ENCODE results near the gene SLC46A3. TPM values are rescaled to one million over a fixed set of nuclear protein-coding genes. Genes with fewer than 3 reads are reported as not detected.

The SLC46A3 gene
- total RNA-seq, 1 donor from 2014 or later = 6.1 TPM

DNA sequence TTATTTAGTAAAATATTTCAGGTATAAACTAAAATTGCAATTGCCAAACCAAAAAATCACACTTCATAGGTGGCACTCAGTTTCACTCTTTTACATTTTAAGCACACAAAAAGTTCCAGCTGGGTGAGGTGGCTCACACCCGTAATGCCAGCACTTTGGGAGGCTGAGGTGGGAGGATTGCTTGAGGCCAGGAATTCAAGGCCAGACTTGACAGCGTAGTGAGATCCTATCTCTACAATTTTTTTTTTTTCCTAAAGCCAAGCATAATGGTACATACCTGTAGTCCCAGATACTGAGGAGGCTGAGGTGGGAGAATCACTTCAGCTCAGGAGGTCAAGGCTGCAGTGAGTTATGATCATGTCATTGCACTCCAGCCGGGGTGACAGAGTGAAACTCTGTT, 20.6 kb upstream of the SLC46A3 start:
- Histone ChIP-seq H3K4me1 (ENCODE audit: insufficient read depth, low read length) (peaks cover 3% of the 10 kb centered on the region), H3K27ac (ENCODE audit: low read depth, low read length) (no peak overlapping the region), H3K27me3 (ENCODE audit: insufficient read depth, low read length) (no peaks in the 10 kb centered on the region), H3K9me3 (ENCODE audit: insufficient read depth, low read depth, low read length) (no peaks in the 10 kb centered on the region), H4K20me1 (ENCODE audit: insufficient read depth, low read length) (no peaks in the 10 kb centered on the region), H3K36me3 (ENCODE audit: insufficient read depth, low read length) (no peaks in the 10 kb centered on the region), H3K9ac (ENCODE audit: low read length) (no peak overlapping the region), H3K4me3 (ENCODE audit: insufficient read depth, low read depth, low read length) (no peak overlapping the region), H3K79me2 (ENCODE audit: insufficient read depth, low read length) (no peaks in the 10 kb centered on the region), H2AFZ (ENCODE audit: low read depth, low read length) (no peak overlapping the region), H3K4me2 (ENCODE audit: low read length) (no peak overlapping the region)
- TF ChIP-seq EZH2 (IDR thresholded peaks at IDR 0.05; ENCODE audit: insufficient read depth, low read length) = no peak
- TF ChIP-seq CTCF (IDR thresholded peaks at IDR 0.05; ENCODE audit: insufficient read depth, low read depth, low read length) = no peak
- Mint-ChIP-seq H3K4me1 (ENCODE audit: low read depth, unreplicated experiment) (peaks cover 10% of the 10 kb centered on the region), H3K27ac (ENCODE audit: unreplicated experiment) (no peak overlapping the region), H3K4me3 (ENCODE audit: unreplicated experiment) (no peak overlapping the region), H3K36me3 (ENCODE audit: low read depth, unreplicated experiment) (peaks cover 2% of the 10 kb centered on the region), H3K9me3 (ENCODE audit: unreplicated experiment) (peaks cover 3% of the 10 kb centered on the region), H3K27me3 (ENCODE audit: low read depth, unreplicated experiment) (no peaks in the 10 kb centered on the region)
- DNase-seq (ENCODE audit: low read depth) (no peak), FAIRE-seq (no peak)

DNA sequence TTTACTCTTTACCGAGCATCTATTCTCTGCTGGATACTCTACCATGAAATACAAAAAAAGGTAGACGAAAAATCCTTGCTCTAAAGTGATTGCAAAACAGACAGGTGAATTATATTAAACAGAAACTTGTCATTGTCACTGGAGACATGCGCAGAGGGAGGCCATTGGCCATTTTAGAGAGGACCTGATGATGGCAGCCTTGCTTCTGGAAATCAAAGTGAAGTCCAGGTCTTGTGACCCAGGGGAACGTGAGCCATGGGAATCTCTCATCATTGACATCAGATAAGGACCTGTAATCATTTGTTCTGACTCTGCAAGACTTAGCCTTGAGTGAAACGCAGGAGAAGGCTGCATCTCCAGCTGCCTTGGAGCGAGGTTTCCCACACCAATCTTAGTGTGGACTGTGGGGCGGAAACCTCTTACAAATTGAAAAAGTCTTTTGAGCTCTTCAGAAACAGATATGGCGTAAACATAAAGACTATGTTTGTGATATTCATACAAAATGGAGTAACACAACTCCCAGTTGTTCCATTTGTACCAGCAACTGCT, 16.8 kb upstream of the SLC46A3 start:
- Histone ChIP-seq H3K4me3 (ENCODE audit: insufficient read depth, low read depth, low read length) (no peak overlapping the region), H3K4me2 (ENCODE audit: low read length) (no peak overlapping the region), H3K36me3 (ENCODE audit: insufficient read depth, low read length) (no peaks in the 10 kb centered on the region), H3K27ac (ENCODE audit: low read depth, low read length) (no peak overlapping the region), H3K9me3 (ENCODE audit: insufficient read depth, low read depth, low read length) (no peaks in the 10 kb centered on the region), H3K27me3 (ENCODE audit: insufficient read depth, low read length) (no peaks in the 10 kb centered on the region), H4K20me1 (ENCODE audit: insufficient read depth, low read length) (no peaks in the 10 kb centered on the region), H3K79me2 (ENCODE audit: insufficient read depth, low read length) (no peaks in the 10 kb centered on the region), H2AFZ (ENCODE audit: low read depth, low read length) (no peak overlapping the region), H3K4me1 (ENCODE audit: insufficient read depth, low read length) (no peaks in the 10 kb centered on the region), H3K9ac (ENCODE audit: low read length) (no peak overlapping the region)
- Mint-ChIP-seq H3K4me3 (ENCODE audit: unreplicated experiment) (no peak overlapping the region), H3K9me3 (ENCODE audit: unreplicated experiment) (peaks cover 3% of the 10 kb centered on the region), H3K27ac (ENCODE audit: unreplicated experiment) (no peak overlapping the region), H3K36me3 (ENCODE audit: low read depth, unreplicated experiment) (peaks cover 2% of the 10 kb centered on the region), H3K27me3 (ENCODE audit: low read depth, unreplicated experiment) (no peaks in the 10 kb centered on the region), H3K4me1 (ENCODE audit: low read depth, unreplicated experiment) (peaks cover 4% of the 10 kb centered on the region)
- TF ChIP-seq EZH2 (IDR thresholded peaks at IDR 0.05; ENCODE audit: insufficient read depth, low read length) (no peak), CTCF (IDR thresholded peaks at IDR 0.05; ENCODE audit: insufficient read depth, low read depth, low read length) (no peak)
- FAIRE-seq (no peak), DNase-seq (ENCODE audit: low read depth) (no peak)

GRCh38 chr13:28734906-28735305, 16.1 kb upstream of the SLC46A3 start:
- no peak for FAIRE-seq
- H3K27me3 ChIP-seq (ENCODE audit: insufficient read depth, low read length) = no peaks in the 10 kb centered on the region
- H3K4me3 ChIP-seq (ENCODE audit: insufficient read depth, low read depth, low read length) = no peak overlapping the region
- no peaks in the 10 kb centered on the region for H3K36me3 ChIP-seq (ENCODE audit: insufficient read depth, low read length)
- H3K4me2 ChIP-seq (ENCODE audit: low read length) = no peak overlapping the region
- H3K27ac ChIP-seq (ENCODE audit: low read depth, low read length) = no peak overlapping the region
- no peaks in the 10 kb centered on the region for H3K27me3 Mint-ChIP-seq (ENCODE audit: low read depth, unreplicated experiment)
- no peaks in the 10 kb centered on the region for H4K20me1 ChIP-seq (ENCODE audit: insufficient read depth, low read length)
- H3K79me2 ChIP-seq (ENCODE audit: insufficient read depth, low read length) = no peaks in the 10 kb centered on the region
- H3K9me3 ChIP-seq (ENCODE audit: insufficient read depth, low read depth, low read length) = no peaks in the 10 kb centered on the region
- no peaks in the 10 kb centered on the region for H3K4me1 ChIP-seq (ENCODE audit: insufficient read depth, low read length)
- peaks cover 2% of the 10 kb centered on the region for H3K36me3 Mint-ChIP-seq (ENCODE audit: low read depth, unreplicated experiment)
- TF ChIP-seq CTCF (IDR thresholded peaks at IDR 0.05; ENCODE audit: insufficient read depth, low read depth, low read length) (no peak), EZH2 (IDR thresholded peaks at IDR 0.05; ENCODE audit: insufficient read depth, low read length) (no peak)
- peaks cover 4% of the 10 kb centered on the region for H3K4me1 Mint-ChIP-seq (ENCODE audit: low read depth, unreplicated experiment)
- peaks cover 3% of the 10 kb centered on the region for H3K9me3 Mint-ChIP-seq (ENCODE audit: unreplicated experiment)
- no peak for DNase-seq (ENCODE audit: low read depth)
- H3K9ac ChIP-seq (ENCODE audit: low read length) = no peak overlapping the region
- no peak overlapping the region for H2AFZ ChIP-seq (ENCODE audit: low read depth, low read length)
- no peak overlapping the region for H3K27ac Mint-ChIP-seq (ENCODE audit: unreplicated experiment)
- no peak overlapping the region for H3K4me3 Mint-ChIP-seq (ENCODE audit: unreplicated experiment)
